Activated T-helper 2 cell treated with anti-CD3 and anti-CD28 coated beads, Interferon-gamma antibody, Interleukin-2, Interleukin-4, amounts not matched to agents 10 μg/mL and 5 μg/mL and 100 μg/mL, durations not matched to agents 14 hours and 24 hours and 36 hours (primary cell): ENCODE results near the gene GSTP1. TPM values are rescaled to one million over a fixed set of nuclear protein-coding genes. Genes with fewer than 3 reads are reported as not detected.
A peak's percentile ranks its signal among the peaks of the same experiment; 100 is the strongest.
"Not testable (repeated sequence)": the region's sequence is repeated elsewhere in the genome, so short reads cannot be mapped to it uniquely, and the experiment has no call there.

Source experiments
- DNase-seq: peaks from one replicate; pipeline ENCODE4 v3.0.0; 2021; ENCODE audit warnings: low spot score
- H3K27ac Mint-ChIP-seq: one replicate; pipeline ENCODE4 v1.8.0; 2021; ENCODE audit warnings: mixed read lengths
- H3K27me3 Mint-ChIP-seq: one replicate; pipeline ENCODE4 v1.8.0; 2021; ENCODE audit warnings: low read depth, mixed read lengths
- H3K36me3 Mint-ChIP-seq: one replicate; pipeline ENCODE4 v1.8.0; 2021; ENCODE audit warnings: low read depth, mixed read lengths
- H3K4me1 Mint-ChIP-seq: one replicate; pipeline ENCODE4 v1.8.0; 2021; ENCODE audit warnings: low read depth, mixed read lengths
- H3K4me3 Mint-ChIP-seq: one replicate; pipeline ENCODE4 v1.8.0; 2021; ENCODE audit warnings: low read depth, mild to moderate bottlenecking, moderate library complexity, mixed read lengths
- H3K9me3 Mint-ChIP-seq: one replicate; pipeline ENCODE4 v1.8.0; 2021; ENCODE audit warnings: mixed read lengths
- intact Hi-C: fragments of 100-400 bp; cut with micrococcal nuclease; formaldehyde crosslinking; loops from one replicate; pipeline ENCODE4 v1.15.1; 2023
- total RNA-seq: library from RNA; stranded (reverse); gene quantifications from 2 replicates; pipeline ENCODE4 v1.2.3, GENCODE V29; 2022

The GSTP1 gene
- total RNA-seq, 1 donor from 2014 or later = 344 TPM

GRCh38 chr11:67623795-67624194 lies 40.2 kb downstream of the GSTP1 start:
- intact Hi-C loops, DNase-seq, H3K27me3 Mint-ChIP-seq, H3K27ac Mint-ChIP-seq, H3K36me3 Mint-ChIP-seq, H3K4me3 Mint-ChIP-seq, H3K9me3 Mint-ChIP-seq, H3K4me1 Mint-ChIP-seq: not testable (repeated sequence)

- H3K9me3 Mint-ChIP-seq, H3K36me3 Mint-ChIP-seq, H3K27me3 Mint-ChIP-seq, H3K4me3 Mint-ChIP-seq, H3K4me1 Mint-ChIP-seq, intact Hi-C loops, DNase-seq, H3K27ac Mint-ChIP-seq: not testable (repeated sequence)
Observed at GRCh38 chr11:67626131-67626833, 42.7 kb downstream of the GSTP1 start.

- Mint-ChIP-seq H3K27me3 (no peaks in the 10 kb centered on the region), H3K4me3 (no peak overlapping the region), H3K27ac (no peak overlapping the region), H3K36me3 (no peaks in the 10 kb centered on the region), H3K9me3 (no peaks in the 10 kb centered on the region), H3K4me1 (peaks cover 9% of the 10 kb centered on the region)
- intact Hi-C loops = no loop called here
- DNase-seq = no peak
Observed at GRCh38 chr11:67626970-67627369, 43.4 kb downstream of the GSTP1 start.

GRCh38 chr11:67627441-67627811 lies 43.8 kb downstream of the GSTP1 start:
- DNase-seq = no peak
- peak overlapping the region; percentile 37 for H3K4me3 Mint-ChIP-seq
- intact Hi-C loops = no loop called here

GRCh38 chr11:67627812-67628624 lies 44.4 kb downstream of the GSTP1 start:
- no peak for DNase-seq
- Mint-ChIP-seq H3K4me3 (peak overlapping the region; percentile 37), H3K9me3 (no peaks in the 10 kb centered on the region), H3K27me3 (no peaks in the 10 kb centered on the region), H3K27ac (no peak overlapping the region), H3K36me3 (no peaks in the 10 kb centered on the region), H3K4me1 (peaks cover 9% of the 10 kb centered on the region)
- intact Hi-C loops = loop anchor here (2.0 kb wide), 1 partner anchor 21 kb away; the partner anchor contains the start of gene NDUFV1

More at GRCh38 chr11:67627441-67627811, 43.8 kb downstream of the GSTP1 start:
- no peaks in the 10 kb centered on the region for H3K36me3 Mint-ChIP-seq
- peaks cover 9% of the 10 kb centered on the region for H3K4me1 Mint-ChIP-seq
- H3K27me3 Mint-ChIP-seq = no peaks in the 10 kb centered on the region
- no peak overlapping the region for H3K27ac Mint-ChIP-seq
- no peaks in the 10 kb centered on the region for H3K9me3 Mint-ChIP-seq

- Mint-ChIP-seq H3K27me3 (no peaks in the 10 kb centered on the region), H3K36me3 (no peaks in the 10 kb centered on the region), H3K4me1 (peaks cover 9% of the 10 kb centered on the region), H3K4me3 (peak overlapping the region; percentile 69), H3K27ac (peak overlapping the region; percentile 33), H3K9me3 (no peaks in the 10 kb centered on the region)
- intact Hi-C loops = loop anchor here (1.0 to 2.0 kb wide), 2 partner anchors 15 to 22 kb away; partner anchors contain the start of gene NDUFV1
- no peak for DNase-seq
Observed at GRCh38 chr11:67628710-67629385, 45.2 kb downstream of the GSTP1 start.

- DNase-seq = peak; percentile 85
- intact Hi-C loops = loop anchor here (1.0 to 5.0 kb wide), 4 partner anchors 15 to 175 kb away; partner anchors contain the start of genes CDK2AP2, NDUFV1 and PITPNM1
- Mint-ChIP-seq H3K27ac (peak within 1 kb of the TSS; percentile 93), H3K27me3 (no peaks in the 10 kb centered on the region), H3K9me3 (no peaks in the 10 kb centered on the region), H3K4me1 (peaks cover 9% of the 10 kb centered on the region), H3K4me3 (peak within 1 kb of the TSS; percentile 85), H3K36me3 (no peaks in the 10 kb centered on the region)
Observed at GRCh38 chr11:67629386-67630227, 46.0 kb downstream of the GSTP1 start, which contains the start of gene NUDT8. NUDT8 (minus strand) TSS chr11:67629937; CDS start chr11:67629911, 26 bp downstream.

GRCh38 chr11:67630228-67630942 lies 46.8 kb downstream of the GSTP1 start:
- Mint-ChIP-seq H3K4me3 (peak overlapping the region; percentile 85), H3K4me1 (peaks cover 9% of the 10 kb centered on the region), H3K9me3 (no peaks in the 10 kb centered on the region), H3K27me3 (no peaks in the 10 kb centered on the region), H3K27ac (peak overlapping the region; percentile 93), H3K36me3 (no peaks in the 10 kb centered on the region)
- intact Hi-C loops = loop anchor here (2.0 to 5.0 kb wide), 2 partner anchors 123 to 174 kb away; partner anchors contain the start of genes CDK2AP2 and PITPNM1
- DNase-seq = peak; percentile 95

- H3K27me3 Mint-ChIP-seq = no peaks in the 10 kb centered on the region
- intact Hi-C loops = loop anchor here (2.0 to 5.0 kb wide), 2 partner anchors 124 to 174 kb away; partner anchors contain the start of genes CDK2AP2 and PITPNM1
- H3K4me1 Mint-ChIP-seq = peaks cover 9% of the 10 kb centered on the region
- H3K9me3 Mint-ChIP-seq = no peaks in the 10 kb centered on the region
- H3K4me3 Mint-ChIP-seq = peak overlapping the region; percentile 85
- DNase-seq = no peak
- H3K36me3 Mint-ChIP-seq = no peaks in the 10 kb centered on the region
- H3K27ac Mint-ChIP-seq = peak overlapping the region; percentile 74
Observed at GRCh38 chr11:67630943-67631331, 47.3 kb downstream of the GSTP1 start.

GRCh38 chr11:67631411-67631810 lies 47.8 kb downstream of the GSTP1 start:
- Mint-ChIP-seq H3K36me3 (no peaks in the 10 kb centered on the region), H3K27me3 (no peaks in the 10 kb centered on the region), H3K9me3 (no peaks in the 10 kb centered on the region), H3K4me1 (peaks cover 9% of the 10 kb centered on the region), H3K4me3 (no peak overlapping the region), H3K27ac (no peak overlapping the region)
- intact Hi-C loops = loop anchor here (2.0 to 5.0 kb wide), 2 partner anchors 124 to 173 kb away; partner anchors contain the start of genes CDK2AP2 and PITPNM1
- no peak for DNase-seq

GRCh38 chr11:67631853-67632174 lies 48.2 kb downstream of the GSTP1 start:
- intact Hi-C loops = loop anchor here (2.0 to 5.0 kb wide), 2 partner anchors 125 to 173 kb away; partner anchors contain the start of genes CDK2AP2 and PITPNM1
- Mint-ChIP-seq H3K4me1 (peaks cover 11% of the 10 kb centered on the region), H3K27me3 (no peaks in the 10 kb centered on the region), H3K9me3 (no peaks in the 10 kb centered on the region), H3K4me3 (peak overlapping the region; percentile 62), H3K36me3 (no peaks in the 10 kb centered on the region), H3K27ac (no peak overlapping the region)
- DNase-seq = no peak
